HEK293T (cell line): ENCODE measurements around the gene BEGAIN.

ENCODE experiments used
- ARNT ChIP-seq: fragments of 450-650 bp; IDR thresholded peaks from 2 replicates; pipeline ENCODE4 v1.6.1; 2017; ENCODE audit warnings: mild to moderate bottlenecking
- BHLHE40 ChIP-seq: fragments of 450-650 bp; IDR thresholded peaks from 2 replicates; pipeline ENCODE4 v1.6.1; 2016; ENCODE audit warnings: mild to moderate bottlenecking, moderate library complexity, borderline replicate concordance
- CTBP1 ChIP-seq: fragments of 450-650 bp; IDR thresholded peaks from 2 replicates; pipeline ENCODE4 v1.6.1; 2016; ENCODE audit warnings: borderline replicate concordance
- ELF4 ChIP-seq: fragments of 450-650 bp; IDR thresholded peaks from 2 replicates; pipeline ENCODE4 v1.6.1; 2017; ENCODE audit warnings: antibody characterized with exemption
- FOXA1 ChIP-seq: fragments of 450-650 bp; IDR thresholded peaks from 2 replicates; pipeline ENCODE4 v1.6.1; 2016; ENCODE audit warnings: mild to moderate bottlenecking
- FOXM1 ChIP-seq: fragments of 450-650 bp; IDR thresholded peaks from 2 replicates; pipeline ENCODE4 v1.6.1; 2017; ENCODE audit warnings: mild to moderate bottlenecking, borderline replicate concordance
- HDGF ChIP-seq: fragments of 450-650 bp; IDR thresholded peaks from 2 replicates; pipeline ENCODE4 v1.6.1; 2017; ENCODE audit warnings: antibody characterized with exemption, borderline replicate concordance
- L3MBTL2 ChIP-seq: fragments of 450-650 bp; conservative IDR thresholded peaks from 2 replicates; pipeline ENCODE4 v1.6.1; 2016; ENCODE audit warnings: mild to moderate bottlenecking
- NFRKB ChIP-seq: fragments of 450-650 bp; IDR thresholded peaks from 2 replicates; pipeline ENCODE4 v1.6.1; 2016; ENCODE audit warnings: mild to moderate bottlenecking, moderate library complexity
- SP1 ChIP-seq: fragments of 450-650 bp; IDR thresholded peaks from 2 replicates; pipeline ENCODE4 v1.6.1; 2017
- SUZ12 ChIP-seq: fragments of 450-650 bp; IDR thresholded peaks from 2 replicates; pipeline ENCODE4 v1.6.1; 2016; ENCODE audit warnings: mild to moderate bottlenecking
- TARDBP ChIP-seq: fragments of 450-650 bp; IDR thresholded peaks from 2 replicates; pipeline ENCODE4 v1.6.1; 2016
- ZNF384 ChIP-seq: fragments of 450-650 bp; IDR thresholded peaks from 2 replicates; pipeline ENCODE4 v1.6.1; 2016
- TF ChIP-seq, protein P1 (sequence below): fragments of 450-650 bp; IDR thresholded peaks from 2 replicates; pipeline ENCODE4 v1.6.1; 2016

DNA sequence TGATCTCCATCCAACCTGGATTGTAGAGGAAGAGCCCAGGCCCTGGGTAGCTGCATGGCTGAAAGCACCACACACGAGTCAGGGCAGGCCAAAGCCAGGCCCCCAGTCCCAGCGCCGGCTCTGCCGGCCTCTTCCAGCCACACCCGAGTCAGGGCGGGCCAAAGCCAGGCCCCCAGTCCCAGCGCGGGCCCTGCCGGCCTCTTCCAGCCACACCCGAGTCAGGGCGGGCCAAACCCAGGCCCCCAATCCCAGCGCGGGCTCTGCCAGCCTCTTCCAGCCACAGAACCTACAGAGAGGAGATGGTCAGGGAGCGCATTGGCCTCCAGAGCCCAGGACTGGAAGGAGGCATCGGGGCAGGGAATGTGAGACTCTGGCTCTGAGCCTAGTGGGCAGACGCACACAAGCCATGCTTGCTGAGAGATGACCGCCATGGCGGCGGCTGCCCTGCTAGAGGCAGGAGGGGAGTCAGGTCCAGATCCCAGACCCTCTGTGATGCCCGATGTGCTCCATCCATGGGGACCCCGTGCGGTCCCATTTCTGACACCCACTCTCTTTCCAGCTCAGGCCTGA is 30.2 kb downstream of the BEGAIN start:
- TF ChIP-seq NFRKB (no peak), ZNF384 (no peak), SP1 (no peak), ELF4 (no peak), FOXM1 (no peak), HDGF (no peak), L3MBTL2 (no peak), ARNT (no peak), SUZ12 (no peak), TARDBP (no peak), FOXA1 (no peak), CTBP1 (no peak), BHLHE40 (no peak)
- TF ChIP-seq, protein P1, sequence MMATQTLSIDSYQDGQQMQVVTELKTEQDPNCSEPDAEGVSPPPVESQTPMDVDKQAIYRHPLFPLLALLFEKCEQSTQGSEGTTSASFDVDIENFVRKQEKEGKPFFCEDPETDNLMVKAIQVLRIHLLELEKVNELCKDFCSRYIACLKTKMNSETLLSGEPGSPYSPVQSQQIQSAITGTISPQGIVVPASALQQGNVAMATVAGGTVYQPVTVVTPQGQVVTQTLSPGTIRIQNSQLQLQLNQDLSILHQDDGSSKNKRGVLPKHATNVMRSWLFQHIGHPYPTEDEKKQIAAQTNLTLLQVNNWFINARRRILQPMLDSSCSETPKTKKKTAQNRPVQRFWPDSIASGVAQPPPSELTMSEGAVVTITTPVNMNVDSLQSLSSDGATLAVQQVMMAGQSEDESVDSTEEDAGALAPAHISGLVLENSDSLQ = no peak
